ENCODE measurements around the gene CCDC47. TPM values are rescaled to one million over a fixed set of nuclear protein-coding genes. Genes with fewer than 3 reads are reported as not detected.
"Not testable (repeated sequence)": the region's sequence is repeated elsewhere in the genome, so short reads cannot be mapped to it uniquely, and the experiment has no call there.

CCDC47 gene
- total and polyA plus RNA-seq, 8 donors = 81.6 to 111 (median 89.4) TPM

DNA sequence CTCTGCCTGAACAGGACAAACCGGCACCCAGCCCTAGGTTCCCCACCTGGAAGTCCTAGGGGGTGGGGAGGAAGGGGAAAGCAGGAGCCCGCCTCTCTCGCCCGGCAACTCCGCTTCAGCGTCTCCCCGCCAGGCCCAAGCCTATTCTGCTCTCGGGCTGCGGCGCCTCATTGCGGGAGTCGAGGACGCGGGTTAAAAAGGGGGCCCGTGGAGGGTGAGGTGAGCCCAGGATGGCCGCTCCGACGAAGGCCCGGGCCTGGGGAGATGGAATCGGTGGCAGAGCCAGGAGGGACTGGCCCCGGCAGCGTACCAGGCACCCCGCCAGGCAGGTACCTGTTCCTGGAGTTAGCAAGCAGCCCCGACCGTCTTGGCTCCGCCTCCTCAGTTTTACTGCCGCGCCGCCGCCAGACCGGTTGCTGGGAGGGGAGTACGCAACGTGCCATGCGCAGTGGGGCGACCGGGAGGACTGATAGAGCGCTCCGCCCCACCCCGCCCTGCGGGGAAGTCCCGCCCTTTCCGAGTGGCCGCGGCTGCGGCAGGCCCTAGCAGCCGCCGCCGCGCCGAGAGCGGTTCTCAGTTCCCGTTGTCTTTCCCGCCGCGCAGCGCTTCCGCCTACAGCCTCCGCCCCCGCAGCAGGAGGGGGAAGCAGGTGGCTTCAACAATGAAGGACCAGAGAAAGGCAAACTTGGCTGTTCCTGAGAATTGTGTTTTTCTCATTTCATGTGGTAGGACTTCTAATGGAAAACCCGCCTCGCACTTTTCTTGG, 31.8 kb downstream of the CCDC47 start, which contains the start of gene STRADA:
Gene STRADA, minus strand, starts transcription at position 392 of the 766 bp plus-strand sequence. CDS start 13,430 bp downstream, outside the sequence.
- Histone ChIP-seq H3K4me1 (peaks cover 3 to 18% of the 10 kb centered on the region in 2 donors), H3K9me3 (no peaks in the 10 kb centered on the region), H3K36me3 (peaks cover 0 to 16% of the 10 kb centered on the region in 2 donors), H3K4me3 (peak within 1 kb of the TSS; percentile 60 to 77), H3K27ac (peak within 1 kb of the TSS; percentile 89 to 97), H3K27me3 (no peaks in the 10 kb centered on the region)
- intact Hi-C loops (cut with DNase I) = no loop called here
- ATAC-seq (peak; percentile 99), DNase-seq (peak; percentile 94 to 100 (median 100))
- TF ChIP-seq, protein P1, sequence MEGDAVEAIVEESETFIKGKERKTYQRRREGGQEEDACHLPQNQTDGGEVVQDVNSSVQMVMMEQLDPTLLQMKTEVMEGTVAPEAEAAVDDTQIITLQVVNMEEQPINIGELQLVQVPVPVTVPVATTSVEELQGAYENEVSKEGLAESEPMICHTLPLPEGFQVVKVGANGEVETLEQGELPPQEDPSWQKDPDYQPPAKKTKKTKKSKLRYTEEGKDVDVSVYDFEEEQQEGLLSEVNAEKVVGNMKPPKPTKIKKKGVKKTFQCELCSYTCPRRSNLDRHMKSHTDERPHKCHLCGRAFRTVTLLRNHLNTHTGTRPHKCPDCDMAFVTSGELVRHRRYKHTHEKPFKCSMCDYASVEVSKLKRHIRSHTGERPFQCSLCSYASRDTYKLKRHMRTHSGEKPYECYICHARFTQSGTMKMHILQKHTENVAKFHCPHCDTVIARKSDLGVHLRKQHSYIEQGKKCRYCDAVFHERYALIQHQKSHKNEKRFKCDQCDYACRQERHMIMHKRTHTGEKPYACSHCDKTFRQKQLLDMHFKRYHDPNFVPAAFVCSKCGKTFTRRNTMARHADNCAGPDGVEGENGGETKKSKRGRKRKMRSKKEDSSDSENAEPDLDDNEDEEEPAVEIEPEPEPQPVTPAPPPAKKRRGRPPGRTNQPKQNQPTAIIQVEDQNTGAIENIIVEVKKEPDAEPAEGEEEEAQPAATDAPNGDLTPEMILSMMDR (IDR thresholded peaks at IDR 0.05) = peak in 1 of 2 donors; percentile 18

DNA sequence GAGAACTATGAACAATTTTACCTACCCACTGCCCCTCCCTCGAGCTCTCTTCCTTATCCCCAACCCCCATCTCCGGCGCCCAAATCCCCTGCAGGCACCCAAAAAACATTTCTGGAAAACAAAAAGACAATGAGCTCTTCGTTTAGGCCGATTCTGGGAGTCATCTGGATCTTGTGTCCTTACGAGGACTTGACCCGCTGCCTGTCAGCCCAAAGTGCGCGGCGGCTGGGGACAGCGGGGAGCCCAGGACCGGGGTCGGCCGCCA, 32.3 kb downstream of the CCDC47 start:
- Histone ChIP-seq H3K36me3 (peaks cover 0 to 11% of the 10 kb centered on the region in 2 donors), H3K4me1 (peaks cover 3 to 18% of the 10 kb centered on the region in 2 donors), H3K27me3 (no peaks in the 10 kb centered on the region), H3K4me3 (peak overlapping the region; percentile 60 to 77), H3K9me3 (no peaks in the 10 kb centered on the region), H3K27ac (peak overlapping the region; percentile 86 to 97)
- DNase-seq (no peak), ATAC-seq (peak; percentile 20)
- intact Hi-C loops (cut with DNase I) = no loop called here
- TF ChIP-seq, protein P1 (IDR thresholded peaks at IDR 0.05) = no peak

DNA sequence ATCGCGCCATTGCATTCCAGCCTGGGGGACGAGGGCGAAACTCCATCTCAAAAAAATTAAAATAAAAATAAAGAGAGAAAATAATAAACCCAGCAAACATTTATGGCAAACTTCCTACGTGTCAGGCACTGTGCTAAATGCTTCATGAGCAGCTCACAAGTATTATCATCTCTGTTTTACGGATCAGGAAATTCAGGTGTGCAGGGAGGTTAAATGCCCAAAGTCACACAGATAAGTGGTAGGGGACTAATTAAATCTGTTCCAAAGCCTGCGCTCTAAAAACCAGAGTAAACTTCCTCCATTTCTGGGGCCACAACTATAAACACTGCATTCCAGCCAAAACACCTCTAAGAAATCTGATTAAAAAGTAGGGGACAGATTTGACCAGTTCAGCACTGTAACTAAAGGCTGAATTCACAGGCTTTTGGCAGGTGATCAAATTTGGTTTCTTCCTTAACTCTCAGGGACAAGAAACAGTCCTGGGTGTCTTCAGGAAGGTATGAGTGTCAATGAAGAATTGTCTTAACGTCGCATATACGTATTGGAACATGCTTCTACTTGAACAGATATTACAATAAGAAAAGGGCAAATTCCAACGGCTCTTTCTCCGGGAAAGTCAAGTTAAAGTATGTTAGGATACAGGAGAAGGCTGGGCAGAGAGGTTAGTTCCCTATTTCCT, 32.8 kb downstream of the CCDC47 start:
- Histone ChIP-seq H3K9me3 (no peaks in the 10 kb centered on the region), H3K4me1 (peaks cover 3 to 18% of the 10 kb centered on the region in 2 donors), H3K36me3 (peaks cover 0 to 6% of the 10 kb centered on the region in 2 donors), H3K27me3 (no peaks in the 10 kb centered on the region), H3K27ac (peak overlapping the region; percentile 86 to 97), H3K4me3 (peak overlapping the region; percentile 60 to 77)
- ATAC-seq (no peak), DNase-seq (peak in 1 of 4 donors; percentile 12)
- TF ChIP-seq, protein P1 (IDR thresholded peaks at IDR 0.05) = no peak
- intact Hi-C loops (cut with DNase I) = no loop called here

DNA sequence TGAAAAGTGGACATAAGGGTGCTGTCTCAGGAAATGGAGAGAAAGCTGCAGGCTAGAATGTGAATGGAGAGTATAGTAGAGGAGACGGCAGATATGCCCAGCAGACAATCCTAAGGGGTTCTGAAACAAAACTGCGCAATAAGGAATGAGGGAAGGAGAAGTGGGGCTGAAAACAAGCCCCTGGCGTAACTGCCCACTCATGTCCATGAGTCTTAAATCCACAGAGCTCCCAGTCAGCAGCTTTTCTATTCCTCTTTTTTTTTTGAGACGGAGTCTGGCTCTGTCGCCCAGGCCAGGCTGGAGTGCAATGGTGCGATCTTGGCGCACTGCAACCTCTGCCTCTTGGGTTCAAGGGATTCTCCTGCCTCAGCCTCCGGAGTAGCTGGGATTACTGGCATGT, 37.7 kb downstream of the CCDC47 start:
- DNase-seq (no peak), ATAC-seq (no peak)
- Histone ChIP-seq H3K36me3 (no peaks in the 10 kb centered on the region), H3K27ac (no peak overlapping the region), H3K27me3 (no peaks in the 10 kb centered on the region), H3K4me3 (no peak overlapping the region), H3K9me3 (no peaks in the 10 kb centered on the region), H3K4me1 (peaks cover 3 to 7% of the 10 kb centered on the region in 2 donors)
- TF ChIP-seq, protein P1 (IDR thresholded peaks at IDR 0.05) = no peak
- intact Hi-C loops (cut with DNase I) = no loop called here

DNA sequence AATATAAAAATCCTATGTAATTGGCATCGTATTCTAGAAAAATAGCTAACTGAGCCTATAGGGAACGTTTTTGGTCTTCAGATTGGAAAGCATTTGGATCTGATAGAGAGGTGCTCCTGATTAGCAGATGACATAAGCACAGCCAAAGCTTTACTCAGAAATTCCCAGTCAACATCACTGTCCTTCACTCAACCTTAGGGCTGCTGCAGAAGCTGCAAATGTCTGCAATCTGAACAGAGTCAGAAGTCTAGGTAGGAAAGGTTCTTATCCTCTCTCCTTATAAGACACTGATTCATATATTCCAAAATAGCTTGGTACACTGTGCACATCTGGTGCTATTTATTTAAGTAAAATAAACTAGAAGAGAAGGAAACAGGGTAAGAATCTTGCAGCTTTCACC, 51.0 kb downstream of the CCDC47 start:
- Histone ChIP-seq H3K4me1 (no peaks in the 10 kb centered on the region), H3K36me3 (peaks cover 0 to 40% of the 10 kb centered on the region in 2 donors), H3K4me3 (no peak overlapping the region), H3K27me3 (no peaks in the 10 kb centered on the region), H3K9me3 (no peaks in the 10 kb centered on the region), H3K27ac (no peak overlapping the region)
- intact Hi-C loops (cut with DNase I) = no loop called here
- no peak for DNase-seq
- no peak for ATAC-seq
- TF ChIP-seq, protein P1 (IDR thresholded peaks at IDR 0.05) = no peak

DNA sequence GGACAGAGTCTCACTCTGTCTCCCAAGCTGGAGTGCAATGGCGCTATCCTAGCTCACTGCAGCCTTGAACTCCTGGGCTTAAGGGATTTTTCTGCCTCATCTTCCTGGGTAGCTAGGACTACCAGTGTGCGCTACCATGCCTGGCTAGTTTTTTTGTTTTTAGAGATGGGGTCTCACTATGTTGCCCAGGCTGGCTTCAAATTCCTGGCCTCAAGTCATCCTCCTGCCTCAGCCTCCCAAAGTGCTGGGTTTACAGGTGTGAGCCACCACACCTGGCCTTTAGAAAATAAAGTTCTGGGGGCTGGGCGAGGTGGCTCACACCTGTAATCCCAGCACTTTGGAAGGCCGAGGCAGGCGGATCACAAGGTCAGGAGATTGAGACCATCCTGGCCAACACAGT, 53.2 kb downstream of the CCDC47 start:
- ATAC-seq; H3K27ac ChIP-seq; H3K9me3 ChIP-seq; H3K4me1 ChIP-seq; H3K27me3 ChIP-seq; DNase-seq; intact Hi-C loops (cut with DNase I); H3K4me3 ChIP-seq: not testable (repeated sequence)
- H3K36me3 ChIP-seq = peaks cover 0 to 35% of the 10 kb centered on the region in 2 donors

All from left lung (tissue), 10 donors.